H9 (cell line): Measurements from ENCODE around the gene PDIA2. TPM values are rescaled to one million over a fixed set of nuclear protein-coding genes. Genes with fewer than 3 reads are reported as not detected.

Experiments
- DNase-seq: peaks from one replicate; pipeline ENCODE4 v3.0.0-alpha.2; 2017
- H2AFZ ChIP-seq: one replicate; pipeline ENCODE4 v1.6.1; 2013; ENCODE audit warnings: mild to moderate bottlenecking, low read length, control low read depth, moderate library complexity
- H2AK5ac ChIP-seq: 2 replicates; pipeline ENCODE4 v1.6.1; 2013; ENCODE audit warnings: low read length, control low read depth, mixed read lengths; ENCODE audit not compliant: insufficient read length
- H2BK120ac ChIP-seq: one replicate; pipeline ENCODE4 v1.6.1; 2013; ENCODE audit warnings: low read depth, mild to moderate bottlenecking, low read length, control low read depth, inconsistent platforms; ENCODE audit not compliant: poor library complexity, severe bottlenecking
- H2BK12ac ChIP-seq: 2 replicates; pipeline ENCODE4 v1.6.1; 2013; ENCODE audit warnings: low read length, control low read depth, mixed read lengths, low read depth; ENCODE audit not compliant: insufficient read length
- H2BK15ac ChIP-seq: 2 replicates; pipeline ENCODE4 v1.6.1; 2013; ENCODE audit warnings: low read depth, low read length, control low read depth
- H2BK20ac ChIP-seq: one replicate; pipeline ENCODE4 v1.6.1; 2013; ENCODE audit warnings: low read depth, mild to moderate bottlenecking, low read length, control low read depth, inconsistent platforms; ENCODE audit not compliant: poor library complexity, severe bottlenecking
- H2BK5ac ChIP-seq: 2 replicates; pipeline ENCODE4 v1.6.1; 2013; ENCODE audit warnings: low read length, control low read depth, mixed read lengths; ENCODE audit not compliant: insufficient read length
- H3K14ac ChIP-seq: 2 replicates; pipeline ENCODE4 v1.6.1; 2013; ENCODE audit warnings: low read length, control low read depth; ENCODE audit not compliant: insufficient read depth
- H3K18ac ChIP-seq: 2 replicates; pipeline ENCODE4 v1.6.1; 2013; ENCODE audit warnings: low read depth, mild to moderate bottlenecking, mixed read lengths, low read length, control low read depth; ENCODE audit not compliant: insufficient read length
- H3K23ac ChIP-seq: 2 replicates; pipeline ENCODE4 v1.6.1; 2013; ENCODE audit warnings: low read length, control low read depth, mixed read lengths, low read depth; ENCODE audit not compliant: insufficient read length
- H3K23me2 ChIP-seq: 2 replicates; pipeline ENCODE4 v1.6.1; 2013; ENCODE audit warnings: low read depth, mild to moderate bottlenecking, mixed read lengths, low read length, control low read depth; ENCODE audit not compliant: insufficient read length, poor library complexity, severe bottlenecking
- H3K27ac ChIP-seq: 2 replicates; pipeline ENCODE4 v1.5.1; 2013; ENCODE audit warnings: low read length, control low read depth, mixed read lengths, low read depth; ENCODE audit not compliant: insufficient read length
- H3K27me3 ChIP-seq: 2 replicates; pipeline ENCODE4 v1.6.1; 2013; ENCODE audit warnings: low read length, control low read depth, inconsistent platforms; ENCODE audit not compliant: insufficient read depth
- H3K4ac ChIP-seq: 2 replicates; pipeline ENCODE4 v1.6.1; 2013; ENCODE audit warnings: low read depth, mild to moderate bottlenecking, control low read depth, inconsistent platforms, low read length, moderate library complexity
- H3K4me1 ChIP-seq: 2 replicates; pipeline ENCODE4 v1.6.1; 2013; ENCODE audit warnings: low read length, control low read depth, inconsistent platforms; ENCODE audit not compliant: insufficient read depth
- H3K4me2 ChIP-seq: 2 replicates; pipeline ENCODE4 v1.6.1; 2013; ENCODE audit warnings: low read length, control low read depth, mixed read lengths; ENCODE audit not compliant: insufficient read length, insufficient read depth
- H3K56ac ChIP-seq: 2 replicates; pipeline ENCODE4 v1.6.1; 2013; ENCODE audit warnings: low read depth, mild to moderate bottlenecking, mixed read lengths, low read length, control low read depth; ENCODE audit not compliant: insufficient read length
- H3K79me1 ChIP-seq: 2 replicates; pipeline ENCODE4 v1.6.1; 2013; ENCODE audit warnings: low read depth, mild to moderate bottlenecking, moderate library complexity, low read length, control low read depth, inconsistent platforms; ENCODE audit not compliant: insufficient read depth, poor library complexity, severe bottlenecking
- H3K79me2 ChIP-seq: 2 replicates; pipeline ENCODE4 v1.6.1; 2013; ENCODE audit warnings: low read length, control low read depth, inconsistent platforms; ENCODE audit not compliant: insufficient read depth
- H3K9ac ChIP-seq: 2 replicates; pipeline ENCODE4 v1.6.1; 2013; ENCODE audit warnings: low read length, control low read depth, mixed read lengths; ENCODE audit not compliant: insufficient read length; ENCODE audit errors: extremely low read depth
- H3K9me3 ChIP-seq: one replicate; pipeline ENCODE4 v1.6.1; 2013; ENCODE audit warnings: low read depth, low read length, inconsistent platforms; ENCODE audit not compliant: control insufficient read depth
- H3T11ph ChIP-seq: one replicate; pipeline ENCODE4 v1.6.1; 2013; ENCODE audit warnings: mild to moderate bottlenecking, low read length, control low read depth, inconsistent platforms
- H4K20me1 ChIP-seq: one replicate; pipeline ENCODE4 v1.6.1; 2013; ENCODE audit not compliant: control insufficient read depth, insufficient read length, insufficient read depth
- H4K5ac ChIP-seq: 2 replicates; pipeline ENCODE4 v1.6.1; 2013; ENCODE audit warnings: low read depth, mild to moderate bottlenecking, mixed read lengths, low read length, control low read depth; ENCODE audit not compliant: insufficient read length
- H4K8ac ChIP-seq: replicated peaks from 2 replicates; pipeline ENCODE4 v1.6.1; 2013; ENCODE audit warnings: low read length, control low read depth, mixed read lengths, low read depth; ENCODE audit not compliant: insufficient read length
- H4K91ac ChIP-seq: 2 replicates; pipeline ENCODE4 v1.6.1; 2013; ENCODE audit warnings: low read depth, mild to moderate bottlenecking, moderate library complexity, mixed read lengths, low read length, control low read depth; ENCODE audit not compliant: insufficient read length
- H3K27ac Mint-ChIP-seq, 3 experiments: 2 replicates in 2 of 3; 3 replicates in 1 of 3; pipeline ENCODE4 v1.8.0; 2020 to 2021; ENCODE audit warnings: mixed read lengths in 3 of 3, mild to moderate bottlenecking in 1 of 3, moderate library complexity in 1 of 3
- H3K27me3 Mint-ChIP-seq: 2 replicates; pipeline ENCODE4 v1.8.0; 2021; ENCODE audit warnings: low read depth, mild to moderate bottlenecking, moderate library complexity, mixed read lengths
- H3K36me3 Mint-ChIP-seq, 3 experiments: 2 replicates in 2 of 3; 3 replicates in 1 of 3; pipeline ENCODE4 v1.8.0; 2020 to 2021; ENCODE audit warnings: low read depth in 3 of 3, mixed read lengths in 3 of 3; ENCODE audit not compliant: insufficient read depth in 1 of 3
- H3K4me1 Mint-ChIP-seq, 2 experiments: 2 replicates each; pipeline ENCODE4 v1.8.0; 2020; ENCODE audit warnings: mixed read lengths in 2 of 2
- H3K4me3 Mint-ChIP-seq, 2 experiments: 2 replicates in 1 of 2; 3 replicates in 1 of 2; pipeline ENCODE4 v1.8.0; 2020 to 2021; ENCODE audit warnings: mild to moderate bottlenecking in 2 of 2, mixed read lengths in 2 of 2, moderate library complexity in 1 of 2
- H3K9me3 Mint-ChIP-seq, 2 experiments: 2 replicates in 1 of 2; 3 replicates in 1 of 2; pipeline ENCODE4 v1.8.0; 2020; ENCODE audit warnings: mild to moderate bottlenecking in 2 of 2, mixed read lengths in 2 of 2, moderate library complexity in 1 of 2
- whole genome bisulfite sequencing: extraction: QIAGEN DNeasy Blood & Tissue Kit; methylation state at CpG from one replicate; pipeline ENCODE4 v1.1.7; 2013; ENCODE audit warnings: missing lambda C conversion rate, low lambda C conversion rate, mixed read lengths; ENCODE audit not compliant: insufficient read length; ENCODE audit errors: extremely low coverage; 5-methylcytosine and 5-hydroxymethylcytosine counted together
- total RNA-seq: library from RNA; stranded (reverse); gene quantifications from 2 replicates; pipeline ENCODE4 v1.2.1, GENCODE V29; 2021
- TF ChIP-seq, protein P1 (sequence below): fragments of 200-600 bp; sonication (generic); conservative IDR thresholded peaks from 3 replicates; pipeline ENCODE4 v1.8.0; 2021; ENCODE audit warnings: antibody characterized with exemption, mild to moderate bottlenecking

Gene PDIA2
- total RNA-seq, 1 experiment from 2014 or later = 1.4 TPM

DNA sequence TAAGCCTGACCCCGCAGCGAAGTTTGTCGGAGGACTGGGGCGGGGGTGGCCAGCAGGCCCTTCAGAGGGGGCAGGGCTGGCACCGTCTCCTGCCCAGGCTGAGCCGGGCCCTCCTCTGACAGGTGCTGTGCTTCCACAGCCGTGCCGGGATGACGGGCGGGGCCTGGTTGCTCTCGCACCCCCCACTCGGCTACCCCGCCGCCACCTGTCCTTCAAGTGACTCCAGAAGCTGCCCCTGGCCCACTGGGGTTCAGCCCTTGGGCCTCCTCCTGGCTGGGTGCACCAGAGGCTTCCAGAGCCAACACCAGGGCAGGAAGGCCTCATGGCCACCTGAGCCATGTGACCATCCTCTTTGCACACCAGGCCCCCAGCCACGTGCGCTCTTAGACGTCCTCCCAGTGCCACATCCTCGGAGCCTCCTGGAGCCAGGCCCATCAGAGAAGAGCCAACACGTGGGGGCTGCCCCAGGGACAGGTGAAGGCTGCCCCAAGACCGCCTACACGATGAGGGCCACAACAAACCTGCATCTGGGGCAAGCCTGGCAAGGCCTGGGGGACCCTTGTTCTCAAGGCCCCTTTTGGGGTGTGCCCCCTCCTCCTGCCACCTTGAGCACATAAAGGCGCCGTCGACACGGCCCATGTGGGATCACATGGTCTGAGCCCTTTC is 7.2 kb downstream of the PDIA2 start:
- no peak overlapping the region for H4K91ac ChIP-seq
- Mint-ChIP-seq H3K4me3 (no peak overlapping the region), H3K4me1 (no peaks in the 10 kb centered on the region), H3K27ac (no peak overlapping the region), H3K36me3 (peaks cover 26 to 50% (median 48%) of the 10 kb centered on the region in 3 experiments), H3K27me3 (no peaks in the 10 kb centered on the region), H3K9me3 (peaks cover 8 to 12% of the 10 kb centered on the region in 2 experiments)
- no peak overlapping the region for H2BK5ac ChIP-seq
- no peaks in the 10 kb centered on the region for H4K20me1 ChIP-seq
- H2BK120ac ChIP-seq = no peak overlapping the region
- H3K79me2 ChIP-seq = no peaks in the 10 kb centered on the region
- H3K23ac ChIP-seq = no peak overlapping the region
- no peaks in the 10 kb centered on the region for H3K9me3 ChIP-seq
- H2BK12ac ChIP-seq = no peak overlapping the region
- no peak overlapping the region for H3T11ph ChIP-seq
- H3K4me2 ChIP-seq = no peak overlapping the region
- no peak overlapping the region for H4K5ac ChIP-seq
- no peak overlapping the region for H3K56ac ChIP-seq
- WGBS = no CpG with 5 or more reads among the region's 25 CpGs
- TF ChIP-seq, protein P1, sequence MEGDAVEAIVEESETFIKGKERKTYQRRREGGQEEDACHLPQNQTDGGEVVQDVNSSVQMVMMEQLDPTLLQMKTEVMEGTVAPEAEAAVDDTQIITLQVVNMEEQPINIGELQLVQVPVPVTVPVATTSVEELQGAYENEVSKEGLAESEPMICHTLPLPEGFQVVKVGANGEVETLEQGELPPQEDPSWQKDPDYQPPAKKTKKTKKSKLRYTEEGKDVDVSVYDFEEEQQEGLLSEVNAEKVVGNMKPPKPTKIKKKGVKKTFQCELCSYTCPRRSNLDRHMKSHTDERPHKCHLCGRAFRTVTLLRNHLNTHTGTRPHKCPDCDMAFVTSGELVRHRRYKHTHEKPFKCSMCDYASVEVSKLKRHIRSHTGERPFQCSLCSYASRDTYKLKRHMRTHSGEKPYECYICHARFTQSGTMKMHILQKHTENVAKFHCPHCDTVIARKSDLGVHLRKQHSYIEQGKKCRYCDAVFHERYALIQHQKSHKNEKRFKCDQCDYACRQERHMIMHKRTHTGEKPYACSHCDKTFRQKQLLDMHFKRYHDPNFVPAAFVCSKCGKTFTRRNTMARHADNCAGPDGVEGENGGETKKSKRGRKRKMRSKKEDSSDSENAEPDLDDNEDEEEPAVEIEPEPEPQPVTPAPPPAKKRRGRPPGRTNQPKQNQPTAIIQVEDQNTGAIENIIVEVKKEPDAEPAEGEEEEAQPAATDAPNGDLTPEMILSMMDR = no peak
- no peaks in the 10 kb centered on the region for H3K4me1 ChIP-seq
- no peak overlapping the region for H4K8ac ChIP-seq
- no peak overlapping the region for H2AFZ ChIP-seq
- H3K27ac ChIP-seq = no peak overlapping the region
- no peak overlapping the region for H2BK20ac ChIP-seq
- no peak overlapping the region for H3K9ac ChIP-seq
- H2AK5ac ChIP-seq = no peak overlapping the region
- no peak overlapping the region for H2BK15ac ChIP-seq
- no peaks in the 10 kb centered on the region for H3K23me2 ChIP-seq
- H3K4ac ChIP-seq = no peak overlapping the region
- H3K79me1 ChIP-seq = no peaks in the 10 kb centered on the region
- H3K27me3 ChIP-seq = no peaks in the 10 kb centered on the region
- H3K18ac ChIP-seq = no peak overlapping the region
- DNase-seq = no peak
- no peak overlapping the region for H3K14ac ChIP-seq
